OCI-LY3 (cell line): ENCODE data around the gene CYSRT1.

ENCODE experiments used
- CTCF ChIP-seq: fragments of 200-600, 300-600 bp; sonication (generic); IDR thresholded peaks from 2 replicates; pipeline ENCODE4 v1.5.1; 2014; ENCODE audit warnings: antibody characterized with exemption, low read length, low read depth
- EZH2phosphoT487 ChIP-seq: fragments of 200-600 bp; shearing (Covaris generic); IDR thresholded peaks from 2 replicates; pipeline ENCODE4 v1.6.1; 2018; ENCODE audit warnings: antibody characterized with exemption, mixed run types, low read depth

DNA sequence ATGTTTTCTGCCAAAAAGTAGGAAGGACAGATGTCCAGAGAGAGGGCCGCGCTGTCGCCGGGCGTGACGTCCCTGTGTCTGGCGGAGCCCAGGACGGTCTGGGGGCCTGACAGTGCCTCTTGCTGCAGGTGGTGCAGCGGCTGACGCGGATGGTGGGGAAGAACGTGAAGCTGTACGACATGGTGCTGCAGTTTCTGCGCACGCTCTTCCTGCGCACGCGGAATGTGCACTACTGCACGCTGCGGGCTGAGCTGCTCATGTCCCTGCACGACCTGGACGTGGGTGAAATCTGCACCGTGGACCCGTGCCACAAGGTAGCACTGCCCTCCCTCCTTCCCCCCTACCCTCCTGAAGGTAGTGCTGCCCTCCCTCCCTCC is 37.9 kb downstream of the CYSRT1 start:
- no peak for TF ChIP-seq EZH2phosphoT487
- TF ChIP-seq CTCF: no peak
